Measurements from ENCODE around the gene HP. TPM values are rescaled to one million over a fixed set of nuclear protein-coding genes. Genes with fewer than 3 reads are reported as not detected.

HP gene
- total RNA-seq, 4 donors from 2014 or later: 1.1 to 6.1 (median 1.3) TPM; not detected in 1

DNA sequence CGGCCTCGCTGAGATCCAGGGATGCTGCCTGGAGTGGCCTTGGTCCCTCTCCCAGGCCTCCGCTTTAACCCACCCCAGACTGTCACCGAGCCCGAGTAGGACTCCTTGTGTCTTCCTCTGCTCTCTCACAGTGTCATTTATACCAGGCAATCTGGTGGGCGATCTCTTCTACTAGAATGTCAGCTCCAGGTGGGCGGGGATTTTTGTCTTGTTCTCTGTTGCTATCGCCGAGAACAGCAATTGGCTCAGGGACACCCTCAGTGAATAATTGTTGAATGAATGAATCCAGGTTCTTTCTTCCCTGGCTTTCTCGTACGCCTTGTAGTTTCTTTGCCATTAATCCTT lies 39.9 kb downstream of the HP start:
- WGBS: 0% methylated on average over 11 of the region's 11 CpGs

GRCh38 chr16:72098936-72099335 lies 44.6 kb downstream of the HP start:
- no peak for DNase-seq (ENCODE audit: extremely low spot score)
- TF ChIP-seq EP300 (IDR thresholded peaks at IDR 0.05) (no peak), POLR2A (IDR thresholded peaks at IDR 0.05; ENCODE audit: low read depth) (no peak), POLR2AphosphoS5 (IDR thresholded peaks at IDR 0.05) (no peak)
- TF ChIP-seq, protein P1, sequence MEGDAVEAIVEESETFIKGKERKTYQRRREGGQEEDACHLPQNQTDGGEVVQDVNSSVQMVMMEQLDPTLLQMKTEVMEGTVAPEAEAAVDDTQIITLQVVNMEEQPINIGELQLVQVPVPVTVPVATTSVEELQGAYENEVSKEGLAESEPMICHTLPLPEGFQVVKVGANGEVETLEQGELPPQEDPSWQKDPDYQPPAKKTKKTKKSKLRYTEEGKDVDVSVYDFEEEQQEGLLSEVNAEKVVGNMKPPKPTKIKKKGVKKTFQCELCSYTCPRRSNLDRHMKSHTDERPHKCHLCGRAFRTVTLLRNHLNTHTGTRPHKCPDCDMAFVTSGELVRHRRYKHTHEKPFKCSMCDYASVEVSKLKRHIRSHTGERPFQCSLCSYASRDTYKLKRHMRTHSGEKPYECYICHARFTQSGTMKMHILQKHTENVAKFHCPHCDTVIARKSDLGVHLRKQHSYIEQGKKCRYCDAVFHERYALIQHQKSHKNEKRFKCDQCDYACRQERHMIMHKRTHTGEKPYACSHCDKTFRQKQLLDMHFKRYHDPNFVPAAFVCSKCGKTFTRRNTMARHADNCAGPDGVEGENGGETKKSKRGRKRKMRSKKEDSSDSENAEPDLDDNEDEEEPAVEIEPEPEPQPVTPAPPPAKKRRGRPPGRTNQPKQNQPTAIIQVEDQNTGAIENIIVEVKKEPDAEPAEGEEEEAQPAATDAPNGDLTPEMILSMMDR (IDR thresholded peaks at IDR 0.05): no peak
- 83% methylated on average over 13 of the region's 15 CpGs for WGBS
- H3K27me3 ChIP-seq: no peaks in the 10 kb centered on the region
- intact Hi-C loops (cut with DNase I): loop anchor here (10.0 kb wide), 1 partner anchor 956 kb away; no protein-coding TSS in a partner anchor
- H3K27ac ChIP-seq (replicated peaks in 1 of 4): no peak overlapping the region
- H3K4me3 ChIP-seq: no peak overlapping the region
- H3K36me3 ChIP-seq: peaks cover 75 to 82% (median 80%) of the 10 kb centered on the region in 4 donors
- peaks cover 13 to 23% (median 19%) of the 10 kb centered on the region in 4 donors for H3K4me1 ChIP-seq
- H3K9me3 ChIP-seq: no peaks in the 10 kb centered on the region

More for the DNA sequence above, 39.9 kb downstream of the HP start:
- Histone ChIP-seq H3K9me3 (no peaks in the 10 kb centered on the region), H3K36me3 (peaks cover 34 to 48% (median 45%) of the 10 kb centered on the region in 4 donors), H3K27me3 (no peaks in the 10 kb centered on the region), H3K4me1 (peaks cover 30 to 45% (median 38%) of the 10 kb centered on the region in 4 donors), H3K4me3 (peak overlapping the region; percentile 85 to 96 (median 89)), H3K27ac (replicated peaks in 1 of 4) (peak overlapping the region; percentile 91 to 95 (median 92))
- TF ChIP-seq EP300 (IDR thresholded peaks at IDR 0.05): no peak
- TF ChIP-seq POLR2AphosphoS5 (IDR thresholded peaks at IDR 0.05): no peak
- TF ChIP-seq, protein P1 (IDR thresholded peaks at IDR 0.05): no peak
- no peak for TF ChIP-seq POLR2A (IDR thresholded peaks at IDR 0.05; ENCODE audit: low read depth)
- no peak for DNase-seq (ENCODE audit: extremely low spot score)
- intact Hi-C loops (cut with DNase I): loop anchor here (5.0 to 10.0 kb wide), 2 partner anchors 82 to 961 kb away; no protein-coding TSS in a partner anchor

DNA sequence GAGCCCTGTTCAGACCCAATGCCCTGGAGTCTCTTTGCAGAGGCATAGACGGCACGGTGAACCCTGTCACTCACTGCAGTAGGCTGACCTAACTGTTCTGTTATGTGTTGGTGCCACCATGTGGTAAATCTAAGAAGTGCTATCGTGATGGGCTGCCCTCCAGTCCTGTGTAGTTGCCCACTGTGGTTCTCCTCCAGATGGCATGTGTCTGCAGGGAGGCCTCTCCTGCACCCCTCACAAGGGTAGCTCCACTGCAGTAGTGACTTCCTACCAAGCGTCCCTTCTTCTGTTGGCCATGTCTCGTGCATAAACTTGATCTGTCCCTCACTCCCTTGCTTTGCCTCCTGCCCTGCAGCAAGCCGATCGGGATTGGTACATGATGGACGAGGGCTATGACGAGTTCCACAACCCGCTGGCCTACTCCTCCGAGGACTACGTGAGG lies 45.1 kb downstream of the HP start:
- WGBS: 67% methylated on average over 12 of the region's 12 CpGs
- peaks cover 79 to 87% (median 85%) of the 10 kb centered on the region in 4 donors for H3K36me3 ChIP-seq
- DNase-seq (ENCODE audit: extremely low spot score): no peak
- no peaks in the 10 kb centered on the region for H3K9me3 ChIP-seq
- H3K27ac ChIP-seq (replicated peaks in 1 of 4): no peak overlapping the region
- no peak overlapping the region for H3K4me3 ChIP-seq
- H3K4me1 ChIP-seq: peaks cover 12 to 19% (median 17%) of the 10 kb centered on the region in 4 donors
- H3K27me3 ChIP-seq: no peaks in the 10 kb centered on the region
- TF ChIP-seq POLR2A (IDR thresholded peaks at IDR 0.05; ENCODE audit: low read depth) (no peak), POLR2AphosphoS5 (IDR thresholded peaks at IDR 0.05) (no peak), EP300 (IDR thresholded peaks at IDR 0.05) (no peak)
- TF ChIP-seq, protein P1 (IDR thresholded peaks at IDR 0.05): peak; percentile 6 to 33 (median 17)
- intact Hi-C loops (cut with DNase I): loop anchor here (10.0 kb wide), 1 partner anchor 955 kb away; no protein-coding TSS in a partner anchor

DNA sequence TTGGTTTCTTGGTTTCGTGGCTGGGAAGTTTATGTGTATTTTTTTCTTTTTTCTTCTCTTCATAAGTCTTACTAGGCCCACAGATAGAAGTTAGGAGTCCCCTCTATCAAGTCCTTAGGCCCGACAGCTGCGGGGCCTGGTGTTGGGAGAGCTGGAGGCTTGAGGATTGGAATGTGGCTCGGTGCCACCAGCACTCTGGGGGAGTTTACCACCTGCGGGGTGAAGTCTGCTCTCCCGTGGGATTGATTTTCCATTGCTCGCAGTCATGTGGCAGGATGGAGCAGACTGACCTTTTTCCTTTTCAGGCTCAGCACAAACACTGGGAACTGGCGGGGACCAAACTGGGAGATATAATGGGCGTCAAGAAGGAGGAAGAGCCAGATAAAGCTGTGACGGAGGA lies 46.9 kb downstream of the HP start:
- no peaks in the 10 kb centered on the region for H3K9me3 ChIP-seq
- DNase-seq (ENCODE audit: extremely low spot score): no peak
- WGBS: 86% methylated on average over 7 of the region's 10 CpGs
- TF ChIP-seq, protein P1 (IDR thresholded peaks at IDR 0.05): no peak
- TF ChIP-seq EP300 (IDR thresholded peaks at IDR 0.05) (no peak), POLR2A (IDR thresholded peaks at IDR 0.05; ENCODE audit: low read depth) (no peak), POLR2AphosphoS5 (IDR thresholded peaks at IDR 0.05) (no peak)
- peaks cover 96 to 100% (median 100%) of the 10 kb centered on the region in 4 donors for H3K36me3 ChIP-seq
- no peak overlapping the region for H3K27ac ChIP-seq (replicated peaks in 1 of 4)
- intact Hi-C loops (cut with DNase I): no loop called here
- peaks cover 0 to 1% (median under 1%) of the 10 kb centered on the region in 4 donors for H3K4me1 ChIP-seq
- no peaks in the 10 kb centered on the region for H3K27me3 ChIP-seq
- H3K4me3 ChIP-seq: no peak overlapping the region

DNA sequence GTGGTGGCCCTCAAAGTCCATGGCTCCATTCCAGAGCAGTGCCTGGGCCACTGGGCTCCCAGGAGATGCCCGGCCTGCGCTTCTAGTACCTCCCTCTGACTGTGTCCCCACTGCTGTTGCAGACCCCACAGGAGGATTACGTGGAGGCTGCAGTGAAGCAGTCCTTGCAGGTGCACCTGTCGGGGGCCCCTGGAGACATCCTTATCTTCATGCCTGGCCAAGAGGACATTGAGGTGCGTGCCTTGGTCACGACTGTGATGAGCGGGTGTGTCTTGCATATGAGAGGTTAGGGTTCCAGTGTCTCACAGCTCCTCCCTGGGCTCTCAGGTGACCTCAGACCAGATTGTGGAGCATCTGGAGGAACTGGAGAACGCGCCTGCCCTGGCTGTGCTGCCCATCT lies 50.6 kb downstream of the HP start:
- intact Hi-C loops (cut with DNase I): no loop called here
- H3K27ac ChIP-seq (replicated peaks in 1 of 4): no peak overlapping the region
- peaks cover 100% of the 10 kb centered on the region in 4 donors for H3K36me3 ChIP-seq
- H3K4me1 ChIP-seq: no peaks in the 10 kb centered on the region
- TF ChIP-seq POLR2A (IDR thresholded peaks at IDR 0.05; ENCODE audit: low read depth) (no peak), EP300 (IDR thresholded peaks at IDR 0.05) (no peak), POLR2AphosphoS5 (IDR thresholded peaks at IDR 0.05) (no peak)
- TF ChIP-seq, protein P1 (IDR thresholded peaks at IDR 0.05): no peak
- no peak for DNase-seq (ENCODE audit: extremely low spot score)
- no peak overlapping the region for H3K4me3 ChIP-seq
- no peaks in the 10 kb centered on the region for H3K27me3 ChIP-seq
- no peaks in the 10 kb centered on the region for H3K9me3 ChIP-seq
- 95% methylated on average over 4 of the region's 9 CpGs for WGBS

All from esophagus muscularis mucosa (tissue), 4 donors.